K562 (cell line): Measurements from ENCODE around the gene HOXC5. TPM values are rescaled to one million over a fixed set of nuclear protein-coding genes. Genes with fewer than 3 reads are reported as not detected.

Experiments
- ATAC-seq: fragments of 200-7000 bp; cut with Tn5 transposase; 3 replicates; pipeline ENCODE4 v1.9.1; 2020; ENCODE audit warnings: moderate library complexity
- BruUV-seq: library from RNA; stranded (reverse); fragments of 400-500 nt; replicated peaks from 2 replicates; lab custom pipeline; 2021; lab: Mats Ljungman, UMichigan
- CTCF ChIA-PET: fragments of 300-600 bp; formaldehyde crosslinking; extraction: SDS; loops from one replicate; lab custom pipeline; 2021; ENCODE audit warnings: low intra/inter-chr PET ratio; lab: Yijun Ruan, JAX
- POLR2A ChIA-PET: fragments of 300-600, 350-650 bp; sonication (Branson Sonifier 250); formaldehyde crosslinking; extraction: SDS; loops from one replicate; lab custom pipeline; 2021; ENCODE audit warnings: antibody characterized with exemption, inconsistent platforms; lab: Yijun Ruan, JAX
- DNase-seq, 4 experiments: peaks; one replicate each; pipeline versions ENCODE4 v3.0.0 to v3.0.0-alpha.2; 2011 to 2018; ENCODE audit warnings: low spot score in 3 of 4, mixed read lengths in 3 of 4; ENCODE audit errors: extremely low read depth in 1 of 4
- FAIRE-seq: peaks from 2 replicates; lab custom pipeline; 2011; peaks lifted over from hg19 to GRCh38; lab: Jason Lieb, UNC
- H2AFZ ChIP-seq: 2 replicates; pipeline ENCODE4 v1.6.0; 2011; ENCODE audit warnings: low read depth, low read length, control low read depth, inconsistent platforms
- H3K27ac ChIP-seq: fragments of 200-600 bp; 3 replicates; pipeline ENCODE4 v1.8.0; 2011; ENCODE audit warnings: low read depth, mild to moderate bottlenecking, control low read depth, inconsistent platforms, low read length, moderate library complexity, mixed read lengths; ENCODE audit errors: extremely low read depth
- H3K27me3 ChIP-seq, 2 experiments: fragments of 300-600 bp in 1 of 2; 2 replicates in 1 of 2; 3 replicates in 1 of 2; pipeline versions ENCODE4 v1.6.0 to v1.8.0; 2011; ENCODE audit warnings: inconsistent platforms in 2 of 2, low read length in 2 of 2, mild to moderate bottlenecking in 1 of 2, mixed read lengths in 1 of 2, moderate library complexity in 1 of 2; ENCODE audit not compliant: control insufficient read depth in 2 of 2, insufficient read depth in 2 of 2
- H3K36me3 ChIP-seq: fragments of 300-600 bp; 3 replicates; pipeline ENCODE4 v1.8.0; 2011; ENCODE audit warnings: mild to moderate bottlenecking, low read length, inconsistent platforms; ENCODE audit not compliant: control insufficient read depth, insufficient read depth
- H3K4me1 ChIP-seq, 2 experiments: fragments of 200-600 bp in 1 of 2; replicated peaks in 1 of 2; 2 replicates in 1 of 2; 3 replicates in 1 of 2; pipeline versions ENCODE4 v1.5.1 to v1.8.0; 2011; ENCODE audit warnings: inconsistent platforms in 2 of 2, low read length in 2 of 2, mild to moderate bottlenecking in 1 of 2, mixed read lengths in 1 of 2, moderate library complexity in 1 of 2; ENCODE audit not compliant: control insufficient read depth in 2 of 2, insufficient read depth in 2 of 2
- H3K4me2 ChIP-seq: 2 replicates; pipeline ENCODE4 v1.6.1; 2011; ENCODE audit warnings: low read length, control low read depth, inconsistent platforms, mixed read lengths; ENCODE audit not compliant: insufficient read depth
- H3K4me3 ChIP-seq: fragments of 200-600 bp; sonication (generic), shearing (Covaris generic); 2 replicates; pipeline ENCODE4 v1.5.1; 2016; ENCODE audit warnings: control low read depth, inconsistent platforms
- H3K79me2 ChIP-seq: fragments of 200-600 bp; 3 replicates; pipeline ENCODE4 v1.8.0; 2011; ENCODE audit warnings: low read length, inconsistent platforms; ENCODE audit not compliant: control insufficient read depth, insufficient read depth
- H3K9ac ChIP-seq, 2 experiments: 2 replicates each; pipeline versions ENCODE4 v1.6.0 to v1.6.1; 2011; ENCODE audit warnings: low read depth in 2 of 2, low read length in 2 of 2, control low read depth in 1 of 2, inconsistent platforms in 1 of 2, mild to moderate bottlenecking in 1 of 2, mixed read lengths in 1 of 2; ENCODE audit not compliant: insufficient read depth in 1 of 2
- H3K9me1 ChIP-seq: one replicate; pipeline ENCODE4 v1.6.0; 2011; ENCODE audit warnings: inconsistent platforms, mild to moderate bottlenecking, low read length, moderate library complexity; ENCODE audit not compliant: control insufficient read depth, insufficient read depth
- H3K9me3 ChIP-seq: replicated peaks from 2 replicates; pipeline ENCODE4 v1.5.1; 2011; ENCODE audit warnings: low read depth, low read length, inconsistent platforms; ENCODE audit not compliant: control insufficient read depth, insufficient read depth
- H4K20me1 ChIP-seq: replicated peaks from 2 replicates; pipeline ENCODE4 v1.6.1; 2011; ENCODE audit warnings: low read length, inconsistent platforms, mixed read lengths; ENCODE audit not compliant: control insufficient read depth, insufficient read depth
- CCNT2 ChIP-seq: IDR thresholded peaks from 2 replicates; pipeline ENCODE4 v1.6.1; 2011; ENCODE audit warnings: borderline replicate concordance, low read depth, mild to moderate bottlenecking, moderate library complexity, mixed read lengths, low read length; ENCODE audit not compliant: insufficient read length; ENCODE audit errors: extremely low read depth
- CREB3 ChIP-seq: fragments of 450-650 bp; conservative IDR thresholded peaks from 2 replicates; pipeline ENCODE4 v1.6.1; 2016; ENCODE audit warnings: missing genetic modification characterization, low read depth, mild to moderate bottlenecking, missing compliant biosample characterization, moderate library complexity
- E2F5 ChIP-seq: sonication (generic); formaldehyde crosslinking; IDR thresholded peaks from 2 replicates; pipeline ENCODE4 v1.8.0; 2022; ENCODE audit warnings: mild to moderate bottlenecking, missing genetic modification reagents
- KAT8 ChIP-seq: fragments of 450-650 bp; IDR thresholded peaks from 2 replicates; pipeline ENCODE4 v1.6.1; 2016; ENCODE audit warnings: low read depth, mild to moderate bottlenecking
- NR4A1 ChIP-seq, 2 experiments: fragments of 250-450 bp in 1 of 2; fragments of 450-650 bp in 1 of 2; sonication (Bioruptor Pico) in 1 of 2; IDR thresholded peaks; 2 replicates each; pipeline versions ENCODE4 v1.4.0 to v1.6.1; 2016 to 2020; ENCODE audit warnings: mild to moderate bottlenecking in 2 of 2, missing compliant biosample characterization in 1 of 2, missing genetic modification characterization in 1 of 2, moderate library complexity in 1 of 2
- PHF20 ChIP-seq: fragments of 450-650 bp; IDR thresholded peaks from 2 replicates; pipeline ENCODE4 v1.6.1; 2018; ENCODE audit not compliant: partially characterized antibody
- ZBTB33 ChIP-seq: sonication (generic); formaldehyde crosslinking; IDR thresholded peaks from 2 replicates; pipeline ENCODE4 v1.8.1; 2023; ENCODE audit warnings: mild to moderate bottlenecking, missing genetic modification reagents
- ZNF239 ChIP-seq: fragments of 250-450 bp; sonication (Bioruptor Pico); IDR thresholded peaks from 2 replicates; pipeline ENCODE4 v1.4.0; 2020; ENCODE audit warnings: mild to moderate bottlenecking
- WGBS: fragments of 100-300 bp; shearing (Covaris generic); methylation state at CpG from one replicate; pipeline ENCODE4 v1.1.6; 2016; ENCODE audit warnings: low coverage, mixed read lengths; ENCODE audit not compliant: insufficient coverage; ENCODE audit errors: missing lambda C conversion rate; 5-methylcytosine and 5-hydroxymethylcytosine counted together
- in situ Hi-C: fragments of 300-500 bp; cut with MboI; formaldehyde crosslinking; loops from 4 replicates; pipeline ENCODE4 v1.15.0; 2018; ENCODE audit warnings: inconsistent platforms, mixed read lengths
- intact Hi-C: fragments of 100-400 bp; cut with micrococcal nuclease; formaldehyde crosslinking; loops from 2 replicates; pipeline ENCODE4 v1.14.2; 2022
- polyA plus RNA-seq, 8 experiments: library from polyadenylated mRNA; depleted of rRNA in 4 of 8; stranded (reverse) in 5 of 8; unstranded in 3 of 8; fragments of >200 nt; fragmentation: Nextera tagmentation in 2 of 8; fragmentation: Illumina TruSeq in 1 of 8; extraction: Ambion mirVana in 2 of 8; extraction: Trizol in 1 of 8; gene quantifications; 2 replicates each; pipeline versions ENCODE4 v1.2.1 to v1.2.3, GENCODE V29; 2011 to 2014; ENCODE audit warnings: inconsistent platforms in 1 of 8, missing spikeins in 1 of 8
- total RNA-seq, 7 experiments: library from RNA; depleted of rRNA in 6 of 7; stranded (reverse); fragments of >200 nt in 6 of 7; fragmentation: Illumina TruSeq in 2 of 7; extraction: Trizol in 2 of 7; gene quantifications; 2 replicates each; pipeline versions ENCODE4 v1.2.1 to v1.2.3, GENCODE V29; 2011 to 2021; ENCODE audit warnings: low replicate concordance in 1 of 7

Gene HOXC5
- total and polyA plus RNA-seq, 9 of the 15 experiments (the other 6 are each of a cell fraction or from before 2014, with no cell fraction given), result 0.10 to 0.44 (median 0.18) TPM; not detected in 4

GRCh38 chr12:54048406-54049093 lies 15.7 kb downstream of the HOXC5 start:
- Histone ChIP-seq H3K4me2 (no peak overlapping the region), H3K9ac (no peak overlapping the region), H2AFZ (no peak overlapping the region), H3K27me3 (peaks cover 73 to 74% of the 10 kb centered on the region in 2 experiments), H3K4me1 (peaks cover 0 to 17% of the 10 kb centered on the region in 2 experiments; a peak in 2 of 5 replicates), H3K4me3 (no peak overlapping the region), H3K79me2 (no peaks in the 10 kb centered on the region), H3K9me1 (no peaks in the 10 kb centered on the region), H3K27ac (no peak overlapping the region), H4K20me1 (0 out of 2 replicates have a peak, but pooled peaks cover 2% of the 10 kb centered on the region), H3K9me3 (no peaks in the 10 kb centered on the region), H3K36me3 (no peaks in the 10 kb centered on the region)
- BruUV-seq, result no TSS peak
- FAIRE-seq (no peak), DNase-seq (no peak), ATAC-seq (no peak)
- in situ Hi-C loops, result no loop called here
- intact Hi-C loops, result no loop called here
- TF ChIP-seq CREB3 (tag) (no peak), CCNT2 (no peak), E2F5 (CRISPR knock-in tag) (no peak), ZNF239 (no peak), ZBTB33 (CRISPR knock-in tag) (no peak), PHF20 (no peak), KAT8 (no peak), NR4A1 (CRISPR knock-in tag; IDR thresholded peaks at IDR 0.05) (no peak), NR4A1 (tag; IDR thresholded peaks at IDR 0.05) (no peak)
- POLR2A ChIA-PET, result no interaction called here
- CTCF ChIA-PET, result no interaction called here
- WGBS, result 12% methylated on average over 3 of the region's 3 CpGs
